ENCODE measurements around the gene RBM8A. TPM values are rescaled to one million over a fixed set of nuclear protein-coding genes. Genes with fewer than 3 reads are reported as not detected.

Gene RBM8A
- total RNA-seq = 143 TPM
- 100 to 1,000 TPM; 143 to 176 (median 154) TPM for polyA plus RNA-seq

DNA sequence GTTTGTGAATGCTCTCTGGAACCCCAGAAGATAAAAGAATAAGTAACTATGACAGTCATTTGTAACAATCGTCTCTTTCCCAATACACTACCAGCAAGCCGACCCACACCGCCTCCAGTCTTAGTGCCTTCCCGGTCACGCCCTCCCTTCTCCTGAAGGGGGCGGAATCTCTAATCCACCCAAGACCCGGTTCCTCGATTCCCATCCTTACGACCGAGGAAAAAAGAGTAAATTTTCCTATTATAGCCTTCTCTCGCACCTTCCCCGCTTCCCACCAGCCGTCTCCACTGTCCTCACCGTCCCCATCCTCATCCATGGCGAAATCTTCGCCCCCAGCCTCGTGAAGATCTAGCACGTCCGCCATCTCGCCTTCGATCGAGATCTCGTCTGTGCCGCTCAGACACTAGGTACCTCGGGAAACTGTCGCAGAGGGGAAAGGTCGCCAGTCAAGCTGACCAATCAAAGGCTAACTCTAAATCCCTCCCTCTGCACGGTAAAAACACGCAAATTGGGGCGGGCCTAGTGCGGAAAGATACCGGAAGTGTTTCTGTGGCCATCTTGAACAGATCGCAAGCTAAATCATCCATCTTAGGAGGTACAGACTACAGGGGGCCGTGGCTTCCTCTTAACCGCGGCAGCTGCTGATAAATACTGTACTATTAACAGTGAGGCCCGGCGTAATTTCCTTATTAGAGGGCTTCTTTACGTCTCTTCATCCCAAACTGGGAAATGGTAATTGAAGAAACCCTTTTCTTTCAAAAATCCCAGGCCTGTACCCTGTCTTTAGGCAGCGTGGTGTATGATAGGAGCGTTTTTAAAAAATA lies at the start of gene RBM8A:
TSS of gene RBM8A (minus strand) at position 422 of the 824 bp plus-strand sequence. CDS start at position 364, 58 bp downstream.
- Histone ChIP-seq H3K27ac (ENCODE audit: insufficient read depth, low read length, poor library complexity, severe bottlenecking) (peak within 1 kb of the TSS; percentile 98), H3K27me3 (ENCODE audit: control insufficient read depth, insufficient read depth, low read length) (no peaks in the 10 kb centered on the region), H3K9me3 (ENCODE audit: control insufficient read depth in 2 of 2, low read length in 2 of 2) (no peaks in the 10 kb centered on the region), H3K36me3 (ENCODE audit: control insufficient read depth, insufficient read depth, low read length) (peaks cover 22% of the 10 kb centered on the region), H3K4me3 (ENCODE audit: low read depth, low read length) (peak within 1 kb of the TSS; percentile 96), H3K4me1 (ENCODE audit: control insufficient read depth, insufficient read depth, low read length, poor library complexity, severe bottlenecking) (peaks cover 25% of the 10 kb centered on the region)
- H3K9me3 Mint-ChIP-seq = no peaks in the 10 kb centered on the region
- peak within 1 kb of the TSS in 1 of 4 donors; percentile 74 for H3K4me3 Mint-ChIP-seq
- peaks cover 11% of the 10 kb centered on the region for H3K36me3 Mint-ChIP-seq
- H3K4me1 Mint-ChIP-seq = peaks cover under 1 to 29% (median 16%) of the 10 kb centered on the region in 4 donors
- ATAC-seq (ENCODE audit: low read depth in 2 of 2) (peak; percentile 97 to 99), DNase-seq (peak; percentile 93 to 99 (median 97))
- peak within 1 kb of the TSS in 2 of 3 donors; percentile 89 to 97 for H3K27ac Mint-ChIP-seq
- H3K27me3 Mint-ChIP-seq = no peaks in the 10 kb centered on the region

DNA sequence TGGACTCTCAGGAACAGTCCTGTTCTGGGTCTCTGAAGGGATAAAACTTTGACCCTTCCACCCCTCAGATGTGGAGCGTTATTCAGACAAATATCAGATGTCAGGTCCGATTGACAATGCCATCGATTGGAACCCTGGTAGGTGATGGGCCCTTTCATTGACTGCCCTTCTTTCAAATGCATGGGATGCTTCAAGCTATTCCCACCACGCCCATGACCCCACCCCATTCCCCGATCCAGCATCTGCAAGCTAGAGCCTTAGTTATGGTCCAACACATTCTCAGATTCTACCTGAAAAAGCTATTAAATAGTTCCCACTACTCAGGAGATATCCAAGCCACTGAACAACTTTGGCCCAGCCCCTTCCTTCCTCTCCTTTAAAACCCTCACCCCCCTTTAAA lies 49.7 kb upstream of the RBM8A start:
- Histone ChIP-seq H3K4me3 (ENCODE audit: low read depth, low read length) (peak overlapping the region; percentile 77), H3K27ac (ENCODE audit: insufficient read depth, low read length, poor library complexity, severe bottlenecking) (peak overlapping the region; percentile 95), H3K27me3 (ENCODE audit: control insufficient read depth, insufficient read depth, low read length) (no peaks in the 10 kb centered on the region), H3K9me3 (ENCODE audit: control insufficient read depth in 2 of 2, low read length in 2 of 2) (no peaks in the 10 kb centered on the region), H3K4me1 (ENCODE audit: control insufficient read depth, insufficient read depth, low read length, poor library complexity, severe bottlenecking) (peaks cover 51% of the 10 kb centered on the region), H3K36me3 (ENCODE audit: control insufficient read depth, insufficient read depth, low read length) (no peaks in the 10 kb centered on the region)
- Mint-ChIP-seq H3K4me1 (peaks cover 9 to 23% (median 21%) of the 10 kb centered on the region in 4 donors), H3K27ac (no peak overlapping the region), H3K9me3 (no peaks in the 10 kb centered on the region), H3K27me3 (no peaks in the 10 kb centered on the region), H3K4me3 (no peak overlapping the region), H3K36me3 (peaks cover 11% of the 10 kb centered on the region)
- ATAC-seq (ENCODE audit: low read depth in 2 of 2) (no peak), DNase-seq (no peak)

DNA sequence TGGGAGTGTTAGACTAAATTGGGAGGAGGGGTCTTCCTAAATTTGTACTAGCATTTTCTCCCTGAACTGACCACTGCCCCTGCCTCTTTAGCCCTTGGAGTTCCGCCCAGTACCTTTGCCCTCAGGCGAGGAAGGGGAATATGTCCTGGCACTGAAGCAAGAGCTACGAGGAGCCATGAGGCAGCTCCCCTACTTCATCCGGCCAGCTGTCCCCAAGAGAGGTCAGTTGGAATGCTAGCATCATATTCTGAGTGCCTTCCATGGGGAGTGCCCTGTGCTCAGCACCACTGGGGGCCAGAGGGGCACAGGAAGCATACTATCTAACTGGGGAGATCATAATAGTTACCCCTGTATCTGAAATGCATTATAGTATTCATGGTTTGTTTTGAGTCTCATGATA lies 47.9 kb upstream of the RBM8A start:
- Mint-ChIP-seq H3K4me3 (peak overlapping the region in 1 of 4 donors; percentile 18), H3K27ac (peak overlapping the region in 2 of 3 donors; percentile 21 to 23)

DNA sequence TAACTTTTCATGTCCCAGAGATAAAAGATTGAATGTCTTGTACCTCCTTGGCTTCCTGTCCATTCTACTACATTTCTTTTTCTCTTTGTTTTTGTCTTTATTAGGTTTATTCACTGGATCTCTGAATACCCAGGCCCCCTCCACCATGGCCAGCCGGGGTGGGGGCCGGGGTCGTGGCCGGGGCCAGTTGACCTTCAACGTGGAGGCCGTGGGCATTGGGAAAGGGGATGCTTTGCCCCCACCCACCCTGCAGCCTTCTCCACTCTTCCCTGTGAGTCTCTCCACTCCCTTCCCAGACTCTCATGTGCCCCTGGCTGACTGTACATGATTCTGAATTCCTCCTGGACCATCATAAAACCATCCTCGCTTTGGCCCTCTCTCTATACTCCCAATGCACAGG lies 47.4 kb upstream of the RBM8A start:
- no peak for DNase-seq
- H3K4me1 Mint-ChIP-seq = peaks cover 12 to 27% (median 21%) of the 10 kb centered on the region in 4 donors
- H3K4me1 ChIP-seq (ENCODE audit: control insufficient read depth, insufficient read depth, low read length, poor library complexity, severe bottlenecking) = peaks cover 28% of the 10 kb centered on the region
- H3K4me3 ChIP-seq (ENCODE audit: low read depth, low read length) = no peak overlapping the region
- H3K27ac ChIP-seq (ENCODE audit: insufficient read depth, low read length, poor library complexity, severe bottlenecking) = no peak overlapping the region
- H3K27ac Mint-ChIP-seq = peak overlapping the region in 2 of 3 donors; percentile 8 to 34
- no peaks in the 10 kb centered on the region for H3K9me3 Mint-ChIP-seq
- H3K36me3 ChIP-seq (ENCODE audit: control insufficient read depth, insufficient read depth, low read length) = no peaks in the 10 kb centered on the region
- peaks cover 11% of the 10 kb centered on the region for H3K36me3 Mint-ChIP-seq
- no peak for ATAC-seq (ENCODE audit: low read depth in 2 of 2)
- no peaks in the 10 kb centered on the region for H3K9me3 ChIP-seq (ENCODE audit: control insufficient read depth in 2 of 2, low read length in 2 of 2)
- peak overlapping the region in 1 of 4 donors; percentile 18 for H3K4me3 Mint-ChIP-seq
- H3K27me3 ChIP-seq (ENCODE audit: control insufficient read depth, insufficient read depth, low read length) = no peaks in the 10 kb centered on the region
- no peaks in the 10 kb centered on the region for H3K27me3 Mint-ChIP-seq

More for the DNA sequence above, 47.9 kb upstream of the RBM8A start:
- ATAC-seq (ENCODE audit: low read depth in 2 of 2) (no peak), DNase-seq (no peak)
- Histone ChIP-seq H3K9me3 (ENCODE audit: control insufficient read depth in 2 of 2, low read length in 2 of 2) (no peaks in the 10 kb centered on the region), H3K36me3 (ENCODE audit: control insufficient read depth, insufficient read depth, low read length) (no peaks in the 10 kb centered on the region), H3K27me3 (ENCODE audit: control insufficient read depth, insufficient read depth, low read length) (no peaks in the 10 kb centered on the region), H3K4me1 (ENCODE audit: control insufficient read depth, insufficient read depth, low read length, poor library complexity, severe bottlenecking) (peaks cover 33% of the 10 kb centered on the region), H3K4me3 (ENCODE audit: low read depth, low read length) (no peak overlapping the region), H3K27ac (ENCODE audit: insufficient read depth, low read length, poor library complexity, severe bottlenecking) (no peak overlapping the region)
- H3K36me3 Mint-ChIP-seq = peaks cover 11% of the 10 kb centered on the region
- peaks cover 9 to 25% (median 21%) of the 10 kb centered on the region in 4 donors for H3K4me1 Mint-ChIP-seq
- no peaks in the 10 kb centered on the region for H3K27me3 Mint-ChIP-seq
- H3K9me3 Mint-ChIP-seq = no peaks in the 10 kb centered on the region

DNA sequence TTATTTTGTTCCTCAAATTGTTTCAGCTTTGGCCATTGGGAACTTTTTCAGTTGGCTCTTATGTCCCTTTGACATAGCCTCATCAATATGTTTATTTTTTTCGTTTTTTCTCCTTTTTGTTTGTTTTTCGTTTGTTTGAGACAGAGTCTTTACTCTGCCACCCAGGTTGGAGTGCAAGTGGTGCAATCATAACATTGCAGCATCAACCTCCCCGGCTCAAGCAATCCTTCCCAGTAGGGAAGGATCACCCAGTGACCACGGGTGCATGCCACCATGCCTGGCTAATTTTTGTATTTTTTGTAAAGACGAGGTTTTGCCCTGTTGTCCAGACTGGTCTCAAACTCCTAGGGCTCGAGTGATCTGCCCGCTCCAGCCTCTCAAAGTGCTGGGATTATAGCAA lies 45.3 kb upstream of the RBM8A start:
- no peak overlapping the region for H3K4me3 Mint-ChIP-seq
- peaks cover 15 to 40% (median 26%) of the 10 kb centered on the region in 4 donors for H3K4me1 Mint-ChIP-seq
- H3K27me3 Mint-ChIP-seq = no peaks in the 10 kb centered on the region
- peaks cover 16% of the 10 kb centered on the region for H3K36me3 Mint-ChIP-seq
- ATAC-seq (ENCODE audit: low read depth in 2 of 2) = no peak
- Histone ChIP-seq H3K9me3 (ENCODE audit: control insufficient read depth in 2 of 2, low read length in 2 of 2) (no peaks in the 10 kb centered on the region), H3K27ac (ENCODE audit: insufficient read depth, low read length, poor library complexity, severe bottlenecking) (no peak overlapping the region), H3K4me3 (ENCODE audit: low read depth, low read length) (no peak overlapping the region), H3K4me1 (ENCODE audit: control insufficient read depth, insufficient read depth, low read length, poor library complexity, severe bottlenecking) (peaks cover 6% of the 10 kb centered on the region), H3K36me3 (ENCODE audit: control insufficient read depth, insufficient read depth, low read length) (no peaks in the 10 kb centered on the region), H3K27me3 (ENCODE audit: control insufficient read depth, insufficient read depth, low read length) (no peaks in the 10 kb centered on the region)
- no peak for DNase-seq
- H3K27ac Mint-ChIP-seq = no peak overlapping the region
- H3K9me3 Mint-ChIP-seq = peaks cover 0 to 2% (median 0%) of the 10 kb centered on the region in 7 donors

DNA sequence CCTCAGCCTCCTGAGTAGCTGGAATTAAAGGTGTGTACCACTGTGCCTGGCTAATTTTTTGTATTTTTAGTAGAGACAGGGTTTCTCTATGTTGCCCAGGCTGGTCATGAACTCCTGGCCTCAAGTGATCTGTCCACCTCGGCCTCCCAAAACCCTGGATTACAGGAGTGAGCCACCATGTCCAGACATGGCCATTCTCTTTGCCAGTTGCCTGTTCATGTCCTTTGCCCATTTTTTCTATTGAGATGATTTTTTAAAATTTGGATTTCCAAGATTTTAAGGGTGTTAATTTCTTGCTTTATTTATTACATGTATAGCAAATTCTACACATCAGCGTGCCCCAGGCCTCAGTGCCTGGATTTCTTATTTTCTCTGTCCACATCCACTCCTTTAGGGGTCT lies 40.0 kb upstream of the RBM8A start:
- Histone ChIP-seq H3K27me3 (ENCODE audit: control insufficient read depth, insufficient read depth, low read length) (no peaks in the 10 kb centered on the region), H3K9me3 (ENCODE audit: control insufficient read depth in 2 of 2, low read length in 2 of 2) (no peaks in the 10 kb centered on the region), H3K27ac (ENCODE audit: insufficient read depth, low read length, poor library complexity, severe bottlenecking) (no peak overlapping the region), H3K36me3 (ENCODE audit: control insufficient read depth, insufficient read depth, low read length) (no peaks in the 10 kb centered on the region), H3K4me3 (ENCODE audit: low read depth, low read length) (no peak overlapping the region), H3K4me1 (ENCODE audit: control insufficient read depth, insufficient read depth, low read length, poor library complexity, severe bottlenecking) (peaks cover 29% of the 10 kb centered on the region)
- H3K4me1 Mint-ChIP-seq = peaks cover 27 to 58% (median 36%) of the 10 kb centered on the region in 4 donors
- H3K36me3 Mint-ChIP-seq = peaks cover 11% of the 10 kb centered on the region
- H3K4me3 Mint-ChIP-seq = peak overlapping the region; percentile 26 to 90 (median 52)
- H3K27ac Mint-ChIP-seq = no peak overlapping the region
- H3K27me3 Mint-ChIP-seq = no peaks in the 10 kb centered on the region
- ATAC-seq (ENCODE audit: low read depth in 2 of 2) (no peak), DNase-seq (no peak)
- H3K9me3 Mint-ChIP-seq = peaks cover 0 to 4% (median 0%) of the 10 kb centered on the region in 7 donors

DNA sequence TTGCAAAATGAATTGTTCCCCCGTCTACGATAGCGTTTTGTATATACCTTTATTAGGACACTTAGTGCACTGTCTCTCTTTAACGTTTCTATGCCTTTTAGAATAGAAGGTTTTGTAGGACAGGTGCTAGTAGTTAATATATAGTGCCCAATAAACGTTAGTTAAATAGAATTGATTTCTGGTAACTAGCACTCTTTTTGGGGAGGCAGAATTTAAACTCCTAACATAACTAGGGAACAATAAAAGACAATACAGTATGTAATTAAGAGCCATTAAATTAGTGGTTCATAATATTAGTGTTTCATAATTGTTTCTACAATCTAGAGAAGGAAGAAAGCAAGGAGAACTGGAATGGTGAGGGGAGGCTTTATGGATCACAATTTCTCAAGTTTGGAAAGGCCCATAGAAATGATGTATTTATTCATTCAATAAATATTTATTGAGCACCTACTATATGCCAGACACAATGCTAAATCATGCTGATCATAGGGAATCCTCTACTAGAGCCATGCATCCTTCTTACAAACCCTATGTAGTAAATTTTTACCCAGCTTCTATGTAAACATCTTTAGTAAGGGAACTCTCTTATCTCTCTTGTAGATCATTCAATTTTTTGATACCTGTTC lies 37.9 kb upstream of the RBM8A start:
- DNase-seq (no peak), ATAC-seq (ENCODE audit: low read depth in 2 of 2) (no peak)
- peak overlapping the region; percentile 82 for H3K27ac ChIP-seq (ENCODE audit: insufficient read depth, low read length, poor library complexity, severe bottlenecking)
- H3K36me3 ChIP-seq (ENCODE audit: control insufficient read depth, insufficient read depth, low read length) = no peaks in the 10 kb centered on the region
- peak overlapping the region; percentile 97 for H3K4me3 ChIP-seq (ENCODE audit: low read depth, low read length)
- H3K4me1 Mint-ChIP-seq = peaks cover 25 to 63% (median 38%) of the 10 kb centered on the region in 4 donors
- H3K9me3 ChIP-seq (ENCODE audit: control insufficient read depth in 2 of 2, low read length in 2 of 2) = no peaks in the 10 kb centered on the region
- peak overlapping the region; percentile 96 to 99 (median 97) for H3K27ac Mint-ChIP-seq
- H3K27me3 Mint-ChIP-seq = no peaks in the 10 kb centered on the region
- H3K4me3 Mint-ChIP-seq = peak overlapping the region; percentile 95 to 96 (median 96)
- H3K4me1 ChIP-seq (ENCODE audit: control insufficient read depth, insufficient read depth, low read length, poor library complexity, severe bottlenecking) = peaks cover 44% of the 10 kb centered on the region
- H3K36me3 Mint-ChIP-seq = peaks cover 11% of the 10 kb centered on the region
- H3K27me3 ChIP-seq (ENCODE audit: control insufficient read depth, insufficient read depth, low read length) = no peaks in the 10 kb centered on the region
- peaks cover 0 to 4% (median 0%) of the 10 kb centered on the region in 7 donors for H3K9me3 Mint-ChIP-seq

Data from CD4-positive, CD25-positive, alpha-beta regulatory T cell (primary cell).